Stimulated activated CD8-positive, alpha-beta memory T cell treated with anti-CD3 and anti-CD28 coated beads, Interleukin-7, amount 100 ng/mL, for 24 hours (primary cell): ENCODE results near the gene MDFI.

Experiments
- DNase-seq: peaks from one replicate; pipeline ENCODE4 v3.0.0-alpha.2; 2020; ENCODE audit warnings: low read depth

The MDFI gene

DNA sequence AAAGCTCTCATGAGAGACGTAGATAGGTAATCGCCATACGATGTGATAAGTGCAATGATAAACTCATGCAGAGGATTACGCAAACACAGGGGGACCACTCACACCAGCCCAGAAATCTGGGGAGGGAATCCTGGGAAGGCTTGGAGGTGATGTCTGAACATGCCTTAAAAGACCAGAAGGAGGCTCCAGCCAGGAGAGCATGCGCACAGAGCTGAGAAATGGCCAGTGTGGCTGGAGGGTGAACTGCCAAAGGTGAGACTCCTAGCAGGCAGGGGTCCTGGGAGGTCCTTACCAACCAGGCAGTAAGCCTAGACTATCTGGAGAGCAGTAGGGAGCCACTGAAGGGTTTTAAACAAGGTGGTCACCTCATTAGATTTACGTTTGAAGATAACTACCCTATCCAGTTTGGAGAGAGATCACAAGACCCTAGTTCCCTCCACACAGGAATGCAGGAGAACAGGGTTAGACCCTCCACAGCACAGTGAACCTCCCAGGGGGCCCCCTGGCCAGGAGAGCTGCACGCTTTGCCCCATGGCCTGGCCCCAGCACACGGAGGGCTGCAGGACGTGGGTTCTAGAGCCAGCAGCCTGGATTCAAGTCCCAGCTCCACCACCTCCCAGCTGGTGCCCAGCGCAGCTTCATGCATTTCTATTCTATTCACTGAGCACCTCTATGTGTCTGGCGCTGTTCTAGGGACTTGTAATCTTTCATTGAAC, 13.1 kb downstream of the MDFI start:
- DNase-seq: no peak

DNA sequence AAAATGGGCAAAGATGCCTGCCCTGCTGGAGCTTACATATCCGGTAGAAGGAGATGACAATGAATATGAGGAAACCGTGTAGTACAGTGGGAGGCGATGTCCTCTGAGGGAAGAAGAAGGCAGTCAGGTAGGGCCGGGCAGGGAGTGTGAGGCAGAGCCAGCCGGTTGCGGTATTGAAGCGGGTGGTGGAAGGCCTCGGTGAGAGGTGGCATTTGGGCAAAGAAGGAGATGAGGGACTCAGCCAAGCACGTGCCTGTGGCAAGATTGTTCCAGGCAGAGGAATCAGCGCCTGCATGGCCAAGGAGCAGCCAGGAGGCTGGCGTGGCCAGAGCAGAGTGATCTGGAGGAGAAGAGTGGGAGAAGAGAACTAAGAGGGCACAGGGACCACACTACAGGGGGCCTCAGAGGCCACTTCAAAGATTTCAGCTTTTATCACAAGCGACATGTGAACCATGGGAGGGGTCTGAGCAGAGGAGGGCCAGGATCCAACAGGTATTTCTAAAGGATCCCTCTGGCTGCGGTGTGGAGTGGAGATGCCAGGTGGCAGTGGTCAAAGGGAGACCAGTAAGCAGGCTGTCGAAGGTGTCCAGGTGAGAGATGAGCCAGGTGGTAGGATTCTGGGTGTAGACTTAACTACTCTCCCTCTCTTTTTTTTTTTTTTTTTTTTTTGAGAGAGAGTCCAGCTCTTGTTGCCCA, 13.8 kb downstream of the MDFI start:
- no peak for DNase-seq

DNA sequence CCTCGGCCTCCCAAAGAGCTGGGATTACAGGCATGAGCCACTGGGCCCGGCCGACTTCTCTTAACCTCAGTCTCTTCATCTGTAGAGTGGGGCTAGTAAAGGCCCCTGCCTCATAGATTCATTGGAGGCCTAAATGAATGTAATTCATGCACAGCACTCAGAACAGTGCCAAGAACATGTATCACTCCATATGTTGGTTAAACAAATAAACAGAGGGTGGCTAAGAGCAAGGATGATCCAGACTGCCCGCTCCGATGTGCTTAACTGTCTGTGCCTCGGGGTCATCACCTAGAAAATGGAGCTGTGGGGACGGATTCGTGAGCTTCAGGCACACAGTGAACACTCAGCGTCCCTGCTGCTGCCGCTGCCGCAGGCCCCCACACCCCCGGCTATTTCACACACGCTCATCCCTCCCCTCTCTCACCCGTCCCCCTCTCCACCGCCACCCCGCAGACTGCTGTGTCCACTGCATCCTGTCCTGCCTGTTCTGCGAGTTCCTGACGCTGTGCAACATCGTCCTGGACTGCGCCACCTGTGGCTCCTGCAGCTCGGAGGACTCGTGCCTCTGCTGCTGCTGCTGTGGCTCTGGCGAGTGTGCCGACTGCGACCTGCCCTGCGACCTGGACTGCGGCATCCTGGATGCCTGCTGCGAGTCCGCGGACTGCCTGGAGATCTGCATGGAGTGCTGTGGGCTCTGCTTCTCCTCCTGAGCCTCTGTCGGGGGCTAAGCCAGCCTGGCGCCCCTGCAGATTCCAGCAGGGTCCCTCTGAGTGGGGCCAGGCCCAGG, 14.8 kb downstream of the MDFI start:
- no peak for DNase-seq

DNA sequence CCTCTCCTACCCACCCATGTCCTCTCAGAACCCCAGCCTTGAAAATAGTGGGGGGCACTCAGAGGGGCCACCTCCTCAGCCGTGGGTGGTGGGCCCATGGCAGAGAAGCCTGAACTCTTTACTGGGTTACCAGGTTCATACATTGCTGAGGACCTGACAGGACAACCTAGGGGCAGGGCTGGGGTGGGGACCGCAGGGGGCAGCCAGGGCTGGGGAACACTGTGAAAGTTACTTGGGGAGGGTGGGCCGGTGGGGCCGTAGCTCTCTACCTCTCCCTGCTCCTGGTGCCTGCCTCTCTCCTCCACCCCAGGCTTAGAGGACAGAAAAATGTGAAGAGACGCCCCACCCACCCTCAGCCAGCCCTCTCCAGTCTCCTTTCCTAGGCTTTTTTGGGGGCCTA, 15.4 kb downstream of the MDFI start:
- no peak for DNase-seq

DNA sequence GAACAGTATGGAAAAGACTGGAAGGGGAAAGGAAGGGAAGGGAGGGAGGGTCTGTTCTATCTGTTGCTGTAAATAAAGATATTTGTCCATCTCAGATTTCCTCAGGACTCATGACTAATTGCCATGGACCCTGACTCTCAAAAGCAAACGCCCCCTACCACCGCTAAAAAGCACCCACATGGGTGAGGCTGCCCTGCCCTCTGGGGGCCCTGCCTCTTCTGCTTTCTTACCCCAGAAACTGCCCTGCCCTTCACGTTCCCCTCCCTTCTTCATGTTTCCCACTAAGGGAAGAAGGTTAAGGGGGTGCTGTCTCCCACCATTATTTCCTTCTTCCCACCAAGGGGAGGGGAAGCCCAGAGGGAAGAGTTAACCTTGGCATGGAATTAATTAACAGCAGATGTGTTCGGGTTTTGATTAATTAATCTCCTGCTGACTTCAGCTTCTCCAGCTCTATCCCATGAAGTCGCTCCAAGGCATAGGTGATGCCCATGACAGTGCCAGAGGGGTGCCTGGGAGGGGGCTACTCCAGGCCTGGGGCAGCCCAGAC, 16.0 kb downstream of the MDFI start:
- DNase-seq: no peak

DNA sequence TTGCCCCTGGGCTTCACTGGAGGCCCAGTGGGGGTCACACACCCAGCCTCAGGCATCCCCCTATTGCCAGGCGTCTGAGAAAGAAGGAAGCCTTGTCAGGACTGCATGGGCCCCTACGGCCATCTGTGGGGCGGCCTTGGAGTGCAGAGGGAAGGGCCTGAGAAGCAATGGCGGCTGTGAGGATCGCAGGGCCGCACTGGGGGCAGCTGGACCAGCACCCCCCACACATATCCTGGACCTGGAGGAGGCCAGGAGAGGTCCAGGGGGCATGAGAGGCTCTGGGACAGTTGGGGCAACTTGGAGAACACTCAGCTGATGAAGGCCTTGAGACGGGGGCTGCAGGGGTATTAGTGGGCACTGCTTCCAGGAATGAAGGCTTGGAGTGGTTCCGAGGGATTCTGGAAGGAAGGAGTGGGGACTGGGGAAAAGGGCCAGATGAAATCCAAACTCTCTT, 16.5 kb downstream of the MDFI start:
- DNase-seq: no peak

DNA sequence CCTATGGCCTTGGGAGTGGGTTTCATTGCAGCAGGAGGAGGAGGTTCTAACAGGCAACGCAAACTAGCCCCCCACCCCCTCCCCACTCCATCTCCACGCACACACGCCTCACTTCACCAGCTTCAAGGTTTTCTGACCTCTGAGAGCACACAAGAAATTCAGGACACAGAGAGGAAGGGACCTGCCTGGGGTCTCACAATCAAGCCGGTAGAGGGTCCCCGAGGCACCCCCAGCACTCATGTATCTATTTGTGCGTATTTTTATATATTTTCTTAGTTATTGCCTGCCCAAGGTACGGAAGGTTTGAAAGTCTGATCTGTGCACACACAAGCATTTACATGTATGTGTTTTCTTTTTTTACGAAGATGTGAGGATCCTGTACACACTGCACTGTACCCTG, 16.9 kb downstream of the MDFI start:
- DNase-seq: no peak

DNA sequence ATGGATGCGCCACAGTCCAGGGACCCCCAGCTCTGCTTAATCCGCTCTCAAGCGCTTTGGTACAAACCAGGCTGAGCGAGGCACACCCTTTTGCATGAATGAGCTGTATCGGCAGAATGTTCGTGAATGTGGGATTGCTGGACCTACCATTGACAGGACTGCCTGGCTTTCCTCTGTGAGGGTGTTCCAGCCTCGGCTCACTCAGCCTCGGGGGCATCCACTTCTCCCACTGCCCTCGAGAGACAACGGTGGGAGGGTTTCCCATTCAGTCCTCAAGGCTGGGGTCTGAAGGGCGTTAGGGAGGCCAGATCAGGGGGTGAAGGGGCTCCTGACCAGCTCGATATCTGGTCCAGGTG, 17.4 kb downstream of the MDFI start:
- DNase-seq: no peak

DNA sequence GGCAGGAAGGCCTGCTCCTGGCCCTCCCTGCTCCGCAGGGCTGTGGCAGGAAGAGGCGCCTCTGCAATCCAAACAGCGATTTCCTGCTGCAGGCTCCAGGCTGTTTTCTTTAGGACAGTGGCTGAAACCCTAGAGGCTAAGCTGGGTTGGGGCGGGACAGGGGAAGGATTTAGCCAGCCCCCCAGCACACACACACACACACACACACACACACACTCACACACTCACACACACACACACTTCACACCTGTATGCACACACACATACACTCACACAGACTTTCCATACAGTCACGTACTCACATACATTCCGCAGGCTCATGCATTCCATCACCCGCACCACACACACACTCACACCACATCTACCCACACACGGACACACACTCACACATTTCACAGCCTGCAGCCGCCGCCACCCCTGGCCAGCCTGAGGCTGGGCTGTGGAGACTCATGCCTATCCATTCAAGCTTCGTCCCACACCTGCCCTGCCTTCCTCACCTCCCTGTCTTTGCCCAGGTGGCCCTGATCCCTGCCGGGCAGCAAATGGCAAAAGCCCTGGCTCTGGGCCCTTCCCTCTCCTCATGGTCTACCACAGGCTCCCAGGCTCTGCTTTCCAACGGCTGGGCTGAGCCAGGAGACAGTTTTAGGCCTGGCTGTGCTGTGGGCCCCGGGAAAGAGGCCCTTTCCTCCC, 17.9 kb downstream of the MDFI start:
- no peak for DNase-seq

DNA sequence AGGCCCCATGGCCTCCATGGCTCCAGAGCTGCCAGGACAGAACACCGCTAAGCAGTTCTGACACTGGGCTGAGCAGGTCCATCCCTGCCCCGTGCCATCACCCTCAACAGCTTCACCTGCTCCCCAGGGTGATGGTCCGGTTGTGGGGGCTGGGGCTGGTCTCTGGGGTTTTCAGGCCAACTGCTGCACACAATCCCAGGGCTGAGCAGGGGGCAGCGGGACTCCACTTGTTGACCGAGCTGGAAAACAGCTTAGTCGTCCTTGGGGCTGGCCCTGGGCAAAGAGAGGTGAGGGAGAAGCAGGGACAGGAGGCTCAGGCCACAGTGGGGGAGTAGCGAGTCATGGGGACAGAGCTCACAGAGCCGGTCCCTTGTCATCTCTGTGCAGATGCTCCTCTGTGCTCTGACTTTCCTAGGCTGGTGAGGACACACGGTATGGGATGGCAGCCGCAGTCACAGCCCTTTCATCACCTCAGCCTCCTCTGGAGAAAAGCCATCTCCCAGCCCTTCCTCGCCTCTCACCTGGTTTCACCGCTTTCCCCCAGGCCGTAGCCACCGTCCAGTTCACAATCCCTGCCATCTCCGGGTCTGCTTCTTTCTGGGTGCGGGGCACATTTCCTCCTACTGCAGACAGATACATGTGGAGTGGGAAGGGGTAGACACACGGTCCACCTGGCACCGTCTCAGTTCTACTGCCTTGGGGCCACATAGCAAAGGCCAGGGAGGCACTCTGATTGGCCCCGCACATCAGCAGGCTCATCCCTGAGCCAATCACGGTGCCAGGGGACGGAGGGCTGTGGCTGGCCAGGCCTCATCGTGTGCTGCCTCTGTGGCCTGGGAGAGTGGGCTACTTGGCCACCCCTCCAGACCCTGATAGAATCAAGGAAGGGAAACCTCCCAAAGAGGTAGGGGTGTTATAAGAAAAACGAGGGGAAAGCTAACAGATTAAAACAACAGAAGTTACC, 19.1 kb downstream of the MDFI start:
- no peak for DNase-seq

DNA sequence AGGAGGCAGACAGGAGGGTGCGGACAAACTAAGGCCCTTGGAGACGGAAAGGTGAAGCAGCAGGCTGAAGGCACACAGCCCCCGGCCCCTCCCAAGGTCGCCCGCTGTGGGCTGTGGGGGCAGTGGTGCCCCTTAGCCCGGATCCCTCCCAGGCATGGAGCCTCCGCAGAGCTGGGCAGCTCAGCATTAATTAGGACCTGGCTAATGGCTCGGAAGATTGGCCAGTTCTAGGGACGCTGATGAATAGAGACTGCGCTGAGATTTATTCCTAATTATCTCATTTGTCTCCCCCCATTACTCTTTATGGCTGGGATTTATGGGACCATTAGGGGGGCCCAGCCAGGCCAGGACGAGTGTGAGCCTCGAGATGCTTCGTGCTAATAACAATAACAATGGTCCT, 20.4 kb downstream of the MDFI start:
- DNase-seq: no peak

DNA sequence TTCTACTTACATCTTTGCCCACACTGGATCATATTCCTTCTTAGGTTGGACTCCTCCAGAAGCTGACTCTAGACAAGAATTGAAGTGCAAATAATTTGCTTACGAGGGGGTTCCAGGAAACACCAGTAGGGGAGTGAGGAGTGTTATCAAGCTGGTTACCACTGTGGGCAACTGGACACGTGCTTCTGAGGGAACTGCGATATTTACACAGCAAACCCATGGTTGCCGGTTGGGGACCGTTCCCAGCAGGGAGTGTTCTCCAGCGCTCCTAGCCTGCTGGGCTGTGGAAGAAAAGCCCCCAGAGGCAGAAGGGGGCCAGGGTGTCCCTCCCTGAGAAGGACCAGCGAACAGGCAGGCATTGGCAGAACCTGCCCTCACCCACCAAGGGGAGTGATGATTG, 21.7 kb downstream of the MDFI start:
- no peak for DNase-seq

DNA sequence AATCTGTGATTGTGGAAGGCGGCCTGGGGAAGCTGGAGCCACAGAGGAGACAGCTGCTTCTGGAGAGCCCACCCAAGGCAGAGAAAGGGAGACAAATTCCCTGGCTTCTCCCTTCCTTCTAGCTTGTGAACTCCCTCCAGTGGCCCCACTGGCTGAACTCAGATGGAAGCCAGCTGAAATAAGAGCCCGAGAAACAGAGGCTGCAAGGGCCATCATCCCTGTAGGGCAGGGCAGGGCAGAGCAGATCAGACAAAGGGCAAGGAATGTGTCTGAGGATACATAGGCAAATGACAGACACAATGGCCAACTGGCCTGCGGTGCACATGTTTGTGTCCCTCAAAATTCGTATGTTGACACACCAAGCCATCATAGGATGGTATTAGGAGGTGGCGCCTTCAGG, 25.3 kb downstream of the MDFI start:
- DNase-seq: no peak

DNA sequence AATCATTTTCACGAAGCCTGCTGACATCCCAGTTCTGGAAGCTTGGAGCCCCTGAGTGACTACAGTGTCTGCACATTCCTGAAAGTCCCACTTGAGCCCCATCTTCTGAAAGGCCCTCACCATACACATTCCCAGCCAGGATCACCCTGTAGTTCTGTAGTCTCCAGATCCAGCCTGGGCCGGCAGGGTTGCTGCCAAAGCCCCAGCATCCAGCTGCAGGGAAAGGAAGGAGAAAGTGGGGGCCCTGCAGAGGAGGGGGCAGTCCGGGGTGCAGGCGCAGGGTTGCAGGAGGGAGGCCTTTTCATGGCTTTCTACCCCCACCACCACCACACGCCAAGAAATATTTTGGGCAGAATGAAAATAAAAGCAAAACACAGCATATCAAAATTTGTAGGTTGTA, 26.0 kb downstream of the MDFI start:
- DNase-seq: no peak

DNA sequence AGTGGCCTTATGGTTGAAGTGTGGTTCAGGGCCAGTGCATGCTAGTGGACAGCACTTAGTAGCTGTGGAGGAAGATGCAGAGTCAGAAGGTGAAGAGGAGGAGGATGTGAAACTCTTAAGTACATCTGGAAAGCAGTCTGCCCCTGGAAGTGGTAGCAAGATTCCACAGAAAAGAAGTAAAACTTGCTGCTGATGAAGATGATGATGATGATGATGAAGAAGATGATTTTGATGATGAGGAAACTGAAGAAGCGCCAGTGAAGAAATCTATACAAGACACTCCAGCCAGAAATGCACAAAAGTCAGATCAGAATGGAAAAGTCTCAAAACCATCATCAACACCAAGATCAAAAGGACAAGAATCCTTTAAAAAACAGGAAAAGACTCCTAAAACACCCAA, 28.9 kb downstream of the MDFI start:
- DNase-seq: no peak

DNA sequence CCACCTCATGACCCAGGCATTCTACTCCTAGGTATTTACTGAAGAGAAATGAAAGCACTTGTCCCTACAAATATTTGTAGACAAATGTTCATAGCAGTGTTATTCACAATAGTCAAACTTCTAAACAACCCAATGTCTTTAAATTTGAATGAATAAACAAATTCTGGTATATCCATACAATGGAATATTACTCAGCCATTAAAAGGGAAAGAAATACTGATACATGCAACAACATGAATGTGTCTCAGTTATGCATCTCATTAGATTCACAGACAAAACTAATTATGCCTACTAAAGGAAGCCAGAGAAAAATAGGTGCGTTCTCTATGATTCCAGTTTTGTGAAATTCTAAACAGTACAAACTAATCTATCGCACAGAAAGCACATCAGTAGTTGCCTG, 30.7 kb downstream of the MDFI start:
- DNase-seq: no peak

DNA sequence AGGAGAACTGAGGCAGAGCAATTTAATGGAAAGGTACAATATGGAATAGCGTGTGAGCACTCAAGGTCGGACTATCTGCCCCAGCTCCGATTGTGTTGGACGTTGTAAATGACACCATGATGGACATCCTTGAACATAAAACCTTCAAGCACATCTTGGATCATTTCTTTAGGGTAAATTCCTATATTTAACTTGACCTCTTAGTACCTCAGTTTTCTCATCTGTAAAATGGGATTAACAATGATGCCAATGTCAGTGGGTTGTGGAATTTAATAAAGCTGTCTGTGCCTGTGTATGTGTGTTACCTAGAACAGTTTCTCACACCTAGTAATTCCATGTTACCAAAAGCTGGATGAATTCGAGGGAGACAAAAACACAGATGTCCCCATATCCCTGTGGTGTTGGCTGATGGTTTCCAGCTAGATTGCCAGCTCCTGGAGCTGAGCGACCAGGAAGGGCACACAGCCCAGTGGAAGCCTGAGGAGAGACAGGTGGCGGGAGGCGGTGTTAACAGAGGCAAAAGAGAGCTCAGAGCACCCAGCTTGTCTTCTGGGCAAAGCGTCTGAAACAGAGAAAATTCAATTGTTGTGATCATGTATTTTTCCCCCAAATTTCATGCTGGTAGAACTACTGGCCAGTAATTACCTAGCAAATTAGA, 32.6 kb downstream of the MDFI start:
- no peak for DNase-seq

DNA sequence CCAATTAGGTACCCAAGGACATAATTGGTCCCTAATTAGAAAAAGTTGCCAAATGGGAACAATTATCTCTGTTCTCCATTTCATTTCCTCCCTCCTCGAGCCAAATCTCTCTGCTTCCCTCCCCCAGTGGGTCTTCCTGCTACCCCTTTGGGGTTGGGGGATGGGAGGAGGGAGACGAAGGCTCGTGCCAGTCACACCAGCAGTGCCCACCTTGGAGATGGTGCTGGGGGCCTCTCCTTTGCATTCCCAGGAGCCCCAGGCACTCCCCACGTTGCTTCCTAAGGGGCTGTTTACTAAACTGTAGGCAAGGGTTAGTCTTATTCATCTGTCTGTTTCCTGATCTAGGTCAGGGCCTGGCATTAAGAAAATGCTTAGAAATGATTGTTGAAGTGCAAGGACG, 33.1 kb downstream of the MDFI start:
- DNase-seq: no peak

DNA sequence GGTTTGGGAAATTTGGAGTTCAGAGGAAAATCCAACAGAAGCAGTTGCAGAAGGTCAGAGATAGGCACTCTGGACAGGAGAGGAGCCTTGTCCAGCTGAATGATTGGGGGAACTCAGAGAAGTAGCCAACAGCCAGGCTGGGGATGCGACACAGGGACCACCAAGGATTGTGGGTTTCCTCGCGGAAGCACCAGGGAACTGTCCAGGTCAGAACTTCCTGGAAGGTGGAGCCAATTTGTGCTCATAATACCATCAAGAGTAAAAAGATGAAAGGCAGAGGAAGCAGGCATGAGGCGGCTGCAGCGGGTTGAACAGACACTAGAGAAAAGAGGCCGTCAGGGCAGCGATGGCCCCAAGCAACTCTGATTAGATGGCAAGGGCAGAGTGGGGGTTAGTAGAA, 33.7 kb downstream of the MDFI start:
- no peak for DNase-seq

DNA sequence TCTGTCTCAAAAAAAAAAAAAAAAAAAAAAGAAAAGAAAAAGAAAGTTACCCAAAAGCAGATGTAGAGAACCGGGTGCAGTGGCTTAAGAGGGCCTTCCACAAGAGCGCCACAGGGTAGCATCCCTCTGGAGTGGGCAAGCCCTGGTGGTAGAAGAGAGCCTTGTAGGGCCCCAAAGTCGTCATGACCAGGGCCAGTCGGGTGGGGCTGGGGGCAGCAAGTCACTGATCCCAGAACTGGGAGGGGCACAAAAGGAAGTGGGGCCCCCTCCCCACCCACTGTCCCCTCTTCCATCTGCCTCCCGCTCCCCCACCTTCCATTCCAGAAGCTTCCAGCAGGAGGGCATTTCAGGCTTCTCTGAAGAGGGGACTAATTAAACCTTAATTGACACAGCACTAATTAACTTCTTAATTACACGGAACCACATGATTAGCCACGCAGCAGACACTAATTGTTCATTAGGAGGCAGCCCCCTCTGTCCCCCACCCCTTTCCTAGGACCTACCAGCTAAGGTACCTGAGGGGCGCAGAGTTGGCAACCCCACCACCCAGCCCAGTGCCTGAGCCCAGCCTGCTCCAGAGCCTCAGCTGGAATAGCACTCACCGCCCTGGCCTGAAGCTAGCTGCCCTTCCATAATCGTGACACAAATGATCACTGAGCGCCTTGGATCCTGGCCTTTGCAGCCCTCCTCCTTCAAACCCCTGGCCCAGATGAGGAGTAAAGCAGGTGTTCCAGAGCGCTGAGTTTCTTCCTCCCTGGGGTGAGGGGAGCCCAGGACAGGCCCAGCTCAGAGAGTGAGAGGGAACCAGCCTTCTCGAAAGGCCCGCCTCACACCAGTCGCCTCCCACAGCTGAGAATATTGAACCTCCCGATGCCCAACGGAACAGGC, 34.8 kb downstream of the MDFI start:
- DNase-seq: no peak
